Liver (tissue), 9 donors: ENCODE measurements around the gene MEAK7. TPM values are rescaled to one million over a fixed set of nuclear protein-coding genes. Genes with fewer than 3 reads are reported as not detected.
A peak's percentile ranks its signal among the peaks of the same experiment; 100 is the strongest.

Source experiments
- DNase-seq: peaks from one replicate; pipeline ENCODE4 v3.0.0-alpha.2; 2017; ENCODE audit warnings: low spot score
- H3K27ac ChIP-seq, 2 donors: one replicate each; pipeline ENCODE4 v1.7.0; 2013; ENCODE audit warnings: inconsistent platforms in 2 of 2, low read length in 2 of 2, control low read depth in 1 of 2, low read depth in 1 of 2, mild to moderate bottlenecking in 1 of 2
- H3K27me3 ChIP-seq, 4 donors: one replicate each; pipeline versions ENCODE4 v1.6.1 to v1.7.0; 2013; ENCODE audit warnings: low read length in 3 of 4, inconsistent platforms in 1 of 4, mild to moderate bottlenecking in 1 of 4, moderate library complexity in 1 of 4; ENCODE audit not compliant: control insufficient read depth in 4 of 4, insufficient read depth in 4 of 4
- H3K36me3 ChIP-seq, 4 donors: one replicate each; pipeline versions ENCODE4 v1.6.1 to v1.7.0; 2013; ENCODE audit warnings: low read length in 3 of 4, mild to moderate bottlenecking in 3 of 4, low read depth in 1 of 4, moderate library complexity in 1 of 4; ENCODE audit not compliant: control insufficient read depth in 4 of 4, insufficient read depth in 3 of 4
- H3K4me1 ChIP-seq, 4 donors: one replicate each; pipeline versions ENCODE4 v1.6.1 to v1.7.0; 2013; ENCODE audit warnings: low read length in 3 of 4, mild to moderate bottlenecking in 3 of 4, moderate library complexity in 1 of 4; ENCODE audit not compliant: control insufficient read depth in 4 of 4, insufficient read depth in 4 of 4
- H3K4me3 ChIP-seq, 3 donors: one replicate each; pipeline versions ENCODE4 v1.6.1 to v1.7.0; 2013; ENCODE audit warnings: low read length in 3 of 3, control low read depth in 1 of 3, low read depth in 1 of 3, mild to moderate bottlenecking in 1 of 3
- H3K9ac ChIP-seq, 2 donors: one replicate each; pipeline ENCODE4 v1.7.0; 2013; ENCODE audit warnings: low read length in 2 of 2, mild to moderate bottlenecking in 2 of 2, moderate library complexity in 2 of 2, control low read depth in 1 of 2, low read depth in 1 of 2
- H3K9me3 ChIP-seq, 4 donors: one replicate each; pipeline versions ENCODE4 v1.6.1 to v1.7.0; 2013; ENCODE audit warnings: low read length in 3 of 4; ENCODE audit not compliant: control insufficient read depth in 4 of 4
- EGR1 ChIP-seq, 2 donors: IDR thresholded peaks; 2 replicates each; pipeline ENCODE4 v1.6.1; 2016 to 2018; ENCODE audit warnings: antibody characterized with exemption in 2 of 2, low read depth in 2 of 2
- FOXA1 ChIP-seq: IDR thresholded peaks from 2 replicates; pipeline ENCODE4 v1.6.1; 2016; ENCODE audit warnings: antibody characterized with exemption
- FOXA2 ChIP-seq: IDR thresholded peaks from 2 replicates; pipeline ENCODE4 v1.6.1; 2016; ENCODE audit warnings: antibody characterized with exemption
- GABPA ChIP-seq, 2 donors: IDR thresholded peaks in 1 of 2; conservative IDR thresholded peaks in 1 of 2; 2 replicates each; pipeline ENCODE4 v1.6.1; 2016; ENCODE audit warnings: antibody characterized with exemption in 2 of 2, mild to moderate bottlenecking in 1 of 2, moderate library complexity in 1 of 2
- HNF4A ChIP-seq, 2 donors: conservative IDR thresholded peaks; 2 replicates each; pipeline ENCODE4 v1.6.1; 2016; ENCODE audit warnings: antibody characterized with exemption in 2 of 2, mild to moderate bottlenecking in 2 of 2
- HNF4G ChIP-seq: IDR thresholded peaks from 2 replicates; pipeline ENCODE4 v1.6.1; 2016; ENCODE audit warnings: antibody characterized with exemption
- JUND ChIP-seq, 2 donors: IDR thresholded peaks; 2 replicates each; pipeline ENCODE4 v1.6.1; 2016; ENCODE audit warnings: antibody characterized with exemption in 2 of 2
- NR2F2 ChIP-seq: IDR thresholded peaks from 2 replicates; pipeline ENCODE4 v1.6.1; 2016; ENCODE audit warnings: antibody characterized with exemption
- RAD21 ChIP-seq, 2 donors: IDR thresholded peaks; 2 replicates each; pipeline ENCODE4 v1.6.1; 2016; ENCODE audit warnings: antibody characterized with exemption in 2 of 2, mild to moderate bottlenecking in 2 of 2
- REST ChIP-seq: IDR thresholded peaks from 2 replicates; pipeline ENCODE4 v1.6.1; 2016; ENCODE audit warnings: antibody characterized with exemption, mild to moderate bottlenecking
- SP1 ChIP-seq: IDR thresholded peaks from 2 replicates; pipeline ENCODE4 v1.6.1; 2018; ENCODE audit warnings: antibody characterized with exemption, mild to moderate bottlenecking
- TAF1 ChIP-seq: conservative IDR thresholded peaks from 2 replicates; pipeline ENCODE4 v1.6.1; 2016; ENCODE audit warnings: antibody characterized with exemption, mild to moderate bottlenecking
- WGBS: extraction: QIAGEN DNeasy Blood & Tissue Kit; methylation state at CpG from one replicate; pipeline ENCODE4 v1.1.7; 2013; 5-methylcytosine and 5-hydroxymethylcytosine counted together
- polyA plus RNA-seq, 2 donors: library from polyadenylated mRNA; stranded (reverse) in 1 of 2; unstranded in 1 of 2; fragments of 200-250 nt in 1 of 2; fragments of >200 nt in 1 of 2; fragmentation: Nextera tagmentation in 1 of 2; extraction: Ambion mirVana in 1 of 2; gene quantifications; one replicate each; pipeline versions ENCODE4 v1.2.1 to v1.2.3, GENCODE V29; 2013 to 2015
- total RNA-seq, 2 donors: library from RNA; depleted of rRNA; stranded (reverse); fragments of >200 nt; gene quantifications; one replicate each; pipeline ENCODE4 v1.2.3, GENCODE V29; 2014
- TF ChIP-seq, protein P1 (sequence below): IDR thresholded peaks from 2 replicates; pipeline ENCODE4 v1.6.1; 2016; ENCODE audit warnings: antibody characterized with exemption
- TF ChIP-seq, protein P2 (sequence below): fragments of 150-350 bp; IDR thresholded peaks from 2 replicates; pipeline ENCODE4 v1.5.1; 2017; ENCODE audit warnings: improper control_type of control experiment, low read depth, low read length; ENCODE audit not compliant: missing input control
- donor health status: healthy.
- donor health status: healthy.
- donor health status: healthy.
- donor health status: healthy.
- donor health status: healthy.

MEAK7 gene
- total and polyA plus RNA-seq, 4 donors, result 1.3 to 4.0 (median 2.2) TPM

GRCh38 chr16:84459533-84459894 lies 44.9 kb downstream of the MEAK7 start:
- Histone ChIP-seq H3K27ac (no peak overlapping the region), H3K27me3 (no peaks in the 10 kb centered on the region), H3K9me3 (no peaks in the 10 kb centered on the region), H3K4me1 (no peaks in the 10 kb centered on the region), H3K36me3 (no peaks in the 10 kb centered on the region), H3K9ac (no peak overlapping the region), H3K4me3 (no peak overlapping the region)
- no peak for TF ChIP-seq FOXA2
- no peak for TF ChIP-seq FOXA1
- no peak for TF ChIP-seq RAD21 (IDR thresholded peaks at IDR 0.05)
- 94% methylated on average over 2 of the region's 2 CpGs for WGBS
- DNase-seq, result no peak

DNA sequence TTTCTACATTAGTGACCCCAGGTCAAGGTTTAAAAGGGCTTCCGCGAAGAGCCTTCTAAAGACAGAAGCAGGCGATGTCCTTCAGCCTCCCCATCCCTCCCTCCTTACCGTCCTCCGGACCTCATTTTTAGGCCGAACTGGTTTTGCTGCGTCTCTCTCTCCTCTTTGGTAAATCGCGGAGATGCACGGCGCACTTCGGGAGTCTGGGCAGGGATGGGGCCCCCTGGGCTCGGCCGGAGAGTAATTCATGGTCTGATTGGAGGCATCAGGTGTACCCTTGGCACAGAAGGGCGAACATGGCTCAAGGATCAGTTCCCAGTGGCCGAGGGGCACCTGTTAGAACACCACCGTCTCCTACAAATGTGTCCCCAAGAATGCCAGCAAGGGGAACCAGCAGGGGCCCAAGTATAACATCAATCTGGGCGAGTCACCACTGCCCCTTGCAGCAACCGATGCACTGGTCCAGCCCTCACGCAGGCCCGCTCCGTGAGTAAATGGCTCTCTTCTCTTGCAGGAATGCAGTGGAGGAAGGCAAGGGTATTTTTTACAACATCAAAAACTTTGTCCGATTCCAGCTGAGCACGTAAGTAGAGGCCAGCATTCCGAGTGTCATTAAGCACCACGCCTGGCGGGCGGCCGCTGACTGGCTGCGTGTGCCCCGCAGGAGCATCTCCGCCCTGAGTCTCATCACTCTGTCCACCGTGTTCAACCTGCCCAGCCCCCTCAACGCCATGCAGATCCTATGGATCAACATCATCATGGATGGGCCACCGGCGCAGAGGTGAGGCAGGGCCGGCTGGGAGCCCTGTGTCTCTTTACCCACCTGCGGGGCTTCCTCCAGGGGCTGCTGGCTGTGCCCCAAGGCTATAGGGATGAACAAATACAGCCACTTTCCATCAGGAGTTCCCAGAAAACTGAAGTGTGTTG lies 45.6 kb downstream of the MEAK7 start:
- Histone ChIP-seq H3K27ac (no peak overlapping the region), H3K27me3 (no peaks in the 10 kb centered on the region), H3K4me1 (no peaks in the 10 kb centered on the region), H3K9ac (no peak overlapping the region), H3K36me3 (no peaks in the 10 kb centered on the region), H3K9me3 (no peaks in the 10 kb centered on the region), H3K4me3 (no peak overlapping the region)
- 93% methylated on average over 38 of the region's 38 CpGs for WGBS
- no peak for TF ChIP-seq RAD21 (IDR thresholded peaks at IDR 0.05)
- TF ChIP-seq TAF1, result no peak
- no peak for TF ChIP-seq REST
- TF ChIP-seq FOXA1, result no peak
- TF ChIP-seq, protein P1, sequence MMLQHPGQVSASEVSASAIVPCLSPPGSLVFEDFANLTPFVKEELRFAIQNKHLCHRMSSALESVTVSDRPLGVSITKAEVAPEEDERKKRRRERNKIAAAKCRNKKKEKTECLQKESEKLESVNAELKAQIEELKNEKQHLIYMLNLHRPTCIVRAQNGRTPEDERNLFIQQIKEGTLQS, result no peak
- no peak for TF ChIP-seq SP1
- TF ChIP-seq, protein P2, sequence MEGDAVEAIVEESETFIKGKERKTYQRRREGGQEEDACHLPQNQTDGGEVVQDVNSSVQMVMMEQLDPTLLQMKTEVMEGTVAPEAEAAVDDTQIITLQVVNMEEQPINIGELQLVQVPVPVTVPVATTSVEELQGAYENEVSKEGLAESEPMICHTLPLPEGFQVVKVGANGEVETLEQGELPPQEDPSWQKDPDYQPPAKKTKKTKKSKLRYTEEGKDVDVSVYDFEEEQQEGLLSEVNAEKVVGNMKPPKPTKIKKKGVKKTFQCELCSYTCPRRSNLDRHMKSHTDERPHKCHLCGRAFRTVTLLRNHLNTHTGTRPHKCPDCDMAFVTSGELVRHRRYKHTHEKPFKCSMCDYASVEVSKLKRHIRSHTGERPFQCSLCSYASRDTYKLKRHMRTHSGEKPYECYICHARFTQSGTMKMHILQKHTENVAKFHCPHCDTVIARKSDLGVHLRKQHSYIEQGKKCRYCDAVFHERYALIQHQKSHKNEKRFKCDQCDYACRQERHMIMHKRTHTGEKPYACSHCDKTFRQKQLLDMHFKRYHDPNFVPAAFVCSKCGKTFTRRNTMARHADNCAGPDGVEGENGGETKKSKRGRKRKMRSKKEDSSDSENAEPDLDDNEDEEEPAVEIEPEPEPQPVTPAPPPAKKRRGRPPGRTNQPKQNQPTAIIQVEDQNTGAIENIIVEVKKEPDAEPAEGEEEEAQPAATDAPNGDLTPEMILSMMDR, result no peak
- TF ChIP-seq HNF4A (conservative IDR thresholded peaks at IDR 0.05), result no peak
- TF ChIP-seq EGR1 (IDR thresholded peaks at IDR 0.05; ENCODE audit: low read depth in 2 of 2), result no peak
- no peak for TF ChIP-seq GABPA (IDR thresholded peaks at IDR 0.05 in 1 of 2, conservative IDR thresholded peaks at IDR 0.05 in 1 of 2)
- no peak for TF ChIP-seq HNF4G
- no peak for TF ChIP-seq JUND (IDR thresholded peaks at IDR 0.05)
- no peak for TF ChIP-seq NR2F2
- peak; percentile 20 for DNase-seq
